Measurements from ENCODE around the gene RPL7A. TPM values are rescaled to one million over a fixed set of nuclear protein-coding genes. Genes with fewer than 3 reads are reported as not detected.

The RPL7A gene
- total RNA-seq, 1 experiment from 2014 or later, result 1,920 TPM

GRCh38 chr9:133397370-133397769 lies 49.4 kb downstream of the RPL7A start:
- ChIA-PET POLR2A (ENCODE audit: low non-redundant PET) (no interaction called here), CTCF (no interaction called here)
- Histone ChIP-seq H3K27ac (ENCODE audit: low read depth, low read length, poor library complexity, severe bottlenecking) (no peak overlapping the region), H3K9me3 (ENCODE audit: low read depth, low read length, poor library complexity, severe bottlenecking) (no peaks in the 10 kb centered on the region), H3K4me3 (ENCODE audit: low read depth, low read length, poor library complexity, severe bottlenecking) (no peak overlapping the region), H3K36me3 (ENCODE audit: insufficient read depth, low read length, poor library complexity, severe bottlenecking) (no peaks in the 10 kb centered on the region), H3K27me3 (replicated peaks; ENCODE audit: insufficient read depth, low read depth, low read length, poor library complexity) (peaks cover 19% of the 10 kb centered on the region), H3K4me1 (ENCODE audit: insufficient read depth, low read length, poor library complexity, severe bottlenecking) (no peaks in the 10 kb centered on the region)
- TF ChIP-seq EZH2 (IDR thresholded peaks at IDR 0.05; ENCODE audit: borderline replicate concordance, low read depth, low read length, poor library complexity, severe bottlenecking), result no peak
- no peak for TF ChIP-seq CTCF (conservative IDR thresholded peaks at IDR 0.05; ENCODE audit: low read depth, low read length)
- intact Hi-C loops (cut with micrococcal nuclease; ENCODE audit: unreplicated experiment), result no loop called here
- BruUV-seq (replicated peaks), result no TSS peak
- no peak for DNase-seq (ENCODE audit: low spot score)

- Histone ChIP-seq H3K27me3 (replicated peaks; ENCODE audit: insufficient read depth, low read depth, low read length, poor library complexity) (peaks cover 19% of the 10 kb centered on the region), H3K27ac (ENCODE audit: low read depth, low read length, poor library complexity, severe bottlenecking) (no peak overlapping the region), H3K9me3 (ENCODE audit: low read depth, low read length, poor library complexity, severe bottlenecking) (no peaks in the 10 kb centered on the region), H3K4me3 (ENCODE audit: low read depth, low read length, poor library complexity, severe bottlenecking) (no peak overlapping the region), H3K36me3 (ENCODE audit: insufficient read depth, low read length, poor library complexity, severe bottlenecking) (no peaks in the 10 kb centered on the region), H3K4me1 (ENCODE audit: insufficient read depth, low read length, poor library complexity, severe bottlenecking) (no peaks in the 10 kb centered on the region)
- TF ChIP-seq EZH2 (IDR thresholded peaks at IDR 0.05; ENCODE audit: borderline replicate concordance, low read depth, low read length, poor library complexity, severe bottlenecking), result no peak
- ChIA-PET CTCF (no interaction called here), POLR2A (ENCODE audit: low non-redundant PET) (no interaction called here)
- no TSS peak for BruUV-seq (replicated peaks)
- DNase-seq (ENCODE audit: low spot score), result no peak
- intact Hi-C loops (cut with micrococcal nuclease; ENCODE audit: unreplicated experiment), result no loop called here
Measured at GRCh38 chr9:133397895-133398294, 49.9 kb downstream of the RPL7A start.

DNA sequence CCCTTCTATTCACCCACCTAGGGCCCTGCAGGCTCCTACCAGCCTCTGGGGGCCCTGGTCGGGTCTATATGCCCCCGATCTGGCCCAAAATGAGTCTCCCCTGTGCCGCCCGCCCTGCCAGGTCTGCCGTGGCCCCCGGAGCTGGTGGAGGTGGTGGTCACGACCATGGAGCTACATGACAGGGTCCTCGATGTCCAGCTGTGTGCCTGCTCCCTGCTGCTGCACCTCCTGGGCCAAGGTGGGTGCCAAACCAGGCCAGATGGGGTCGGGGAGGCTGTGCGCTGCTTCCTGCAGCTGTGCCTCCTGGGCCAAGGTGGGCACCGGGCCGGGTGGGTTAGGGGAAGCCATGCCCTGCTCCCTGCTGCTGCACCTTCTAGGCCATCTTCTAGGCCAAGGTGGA lies 52.3 kb downstream of the RPL7A start:
- ChIA-PET POLR2A (ENCODE audit: low non-redundant PET) (no interaction called here), CTCF (interaction anchor here (0.6 kb wide), 1 partner anchor 59 kb away, joined by 7 read pairs; the partner anchor contains the start of gene CACFD1)
- no peaks in the 10 kb centered on the region for H3K9me3 ChIP-seq (ENCODE audit: low read depth, low read length, poor library complexity, severe bottlenecking)
- no peaks in the 10 kb centered on the region for H3K4me1 ChIP-seq (ENCODE audit: insufficient read depth, low read length, poor library complexity, severe bottlenecking)
- H3K27ac ChIP-seq (ENCODE audit: low read depth, low read length, poor library complexity, severe bottlenecking), result no peak overlapping the region
- no TSS peak for BruUV-seq (replicated peaks)
- DNase-seq (ENCODE audit: low spot score), result no peak
- H3K4me3 ChIP-seq (ENCODE audit: low read depth, low read length, poor library complexity, severe bottlenecking), result no peak overlapping the region
- H3K36me3 ChIP-seq (ENCODE audit: insufficient read depth, low read length, poor library complexity, severe bottlenecking), result peaks cover 4% of the 10 kb centered on the region
- no peak for TF ChIP-seq EZH2 (IDR thresholded peaks at IDR 0.05; ENCODE audit: borderline replicate concordance, low read depth, low read length, poor library complexity, severe bottlenecking)
- TF ChIP-seq CTCF (conservative IDR thresholded peaks at IDR 0.05; ENCODE audit: low read depth, low read length), result no peak
- intact Hi-C loops (cut with micrococcal nuclease; ENCODE audit: unreplicated experiment), result no loop called here
- peaks cover 14% of the 10 kb centered on the region for H3K27me3 ChIP-seq (replicated peaks; ENCODE audit: insufficient read depth, low read depth, low read length, poor library complexity)

Other genes with a start within 250 kb of the RPL7A start
- 40.1 and 42.3 TPM in 2 replicates for gene RALGDS, start 227.0 kb upstream of the RPL7A start, total RNA-seq (2021)
- gene GBGT1, start 184.3 kb upstream of the RPL7A start, total RNA-seq (2021), result 1.8 and 2.6 TPM in 2 replicates
- gene OBP2B, start 139.0 kb upstream of the RPL7A start, total RNA-seq (2021), result not detected in 2 replicates
- not detected in 2 replicates for gene ABO, start 73.0 kb upstream of the RPL7A start, total RNA-seq (2021)
- gene SURF6, start 12.0 kb upstream of the RPL7A start, total RNA-seq (2021), result 34.7 and 36.6 TPM in 2 replicates
- gene MED22, start 87 bp upstream of the RPL7A start, total RNA-seq (2021), result 46.2 and 49.6 TPM in 2 replicates
- 41.6 and 53.3 TPM in 2 replicates for gene SURF1, start 8.3 kb downstream of the RPL7A start, total RNA-seq (2021)
- 35.0 and 42.0 TPM in 2 replicates for gene SURF2, start 8.3 kb downstream of the RPL7A start, total RNA-seq (2021)
- 201 and 214 TPM in 2 replicates for gene SURF4, start 27.8 kb downstream of the RPL7A start, total RNA-seq (2021)
- gene STKLD1, start 28.1 kb downstream of the RPL7A start, total RNA-seq (2021), result 0.52 and 1.5 TPM in 2 replicates
- gene REXO4, start 69.8 kb downstream of the RPL7A start, total RNA-seq (2021), result 32.0 and 35.9 TPM in 2 replicates
- gene ADAMTS13, start 74.1 kb downstream of the RPL7A start, total RNA-seq (2021), result 1.3 and 3.1 TPM in 2 replicates
- 7.8 and 10.6 TPM in 2 replicates for gene CACFD1, start 111.8 kb downstream of the RPL7A start, total RNA-seq (2021)
- gene SLC2A6, start 130.9 kb downstream of the RPL7A start, total RNA-seq (2021), result 1.8 and 2.7 TPM in 2 replicates
- not detected in 2 replicates for gene MYMK, start 176.7 kb downstream of the RPL7A start, total RNA-seq (2021)
- 0.06 TPM in 1 of 2 replicates, not detected in the other for gene ADAMTSL2, start 186.5 kb downstream of the RPL7A start, total RNA-seq (2021)